Mesenchymal stem cell (in vitro differentiated cells and primary cell): ENCODE results near the gene FOXL2.

Experiments
- DNase-seq: peaks from one replicate; pipeline ENCODE4 v3.0.0-alpha.2; 2013
- H2AFZ ChIP-seq: one replicate; pipeline ENCODE4 v1.6.1; 2013; ENCODE audit warnings: low read depth, mild to moderate bottlenecking, control low read depth, inconsistent platforms, low read length, moderate library complexity
- H2AK5ac ChIP-seq: 2 replicates; pipeline ENCODE4 v1.6.1; 2013; ENCODE audit warnings: low read length, moderate library complexity, mild to moderate bottlenecking, inconsistent platforms; ENCODE audit not compliant: severe bottlenecking
- H2BK120ac ChIP-seq: one replicate; pipeline ENCODE4 v1.6.1; 2013; ENCODE audit warnings: low read depth, mild to moderate bottlenecking, inconsistent platforms, low read length, moderate library complexity
- H2BK12ac ChIP-seq, 2 experiments: one replicate each; pipeline ENCODE4 v1.6.1; 2013; ENCODE audit warnings: inconsistent platforms in 2 of 2, low read length in 2 of 2, mild to moderate bottlenecking in 2 of 2, moderate library complexity in 2 of 2, control low read depth in 1 of 2
- H2BK15ac ChIP-seq: one replicate; pipeline ENCODE4 v1.6.1; 2013; ENCODE audit warnings: mild to moderate bottlenecking, low read depth, inconsistent platforms; ENCODE audit not compliant: poor library complexity, severe bottlenecking
- H2BK5ac ChIP-seq: 2 replicates; pipeline ENCODE4 v1.6.1; 2013; ENCODE audit warnings: low read depth, mild to moderate bottlenecking, low read length, control low read depth, inconsistent platforms; ENCODE audit not compliant: poor library complexity, severe bottlenecking
- H3K14ac ChIP-seq, 2 experiments: one replicate each; pipeline ENCODE4 v1.6.1; 2013; ENCODE audit warnings: inconsistent platforms in 2 of 2, low read length in 2 of 2, control low read depth in 1 of 2, mild to moderate bottlenecking in 1 of 2, moderate library complexity in 1 of 2
- H3K18ac ChIP-seq, 2 experiments: one replicate each; pipeline ENCODE4 v1.6.1; 2013; ENCODE audit warnings: inconsistent platforms in 2 of 2, low read length in 2 of 2, control low read depth in 1 of 2, low read depth in 1 of 2, mild to moderate bottlenecking in 1 of 2
- H3K23ac ChIP-seq, 2 experiments: one replicate each; pipeline ENCODE4 v1.6.1; 2013; ENCODE audit warnings: inconsistent platforms in 2 of 2, low read length in 2 of 2, mild to moderate bottlenecking in 2 of 2, moderate library complexity in 2 of 2, control low read depth in 1 of 2
- H3K27ac ChIP-seq: 2 replicates; pipeline ENCODE4 v1.5.1; 2013; ENCODE audit warnings: mild to moderate bottlenecking, moderate library complexity, low read length, control low read depth, inconsistent platforms; ENCODE audit not compliant: poor library complexity, severe bottlenecking
- H3K27me3 ChIP-seq, 2 experiments: 2 replicates each; pipeline versions ENCODE4 v1.6.1 to v1.7.0; 2013; ENCODE audit warnings: low read length in 2 of 2, mild to moderate bottlenecking in 2 of 2, moderate library complexity in 2 of 2, control low read depth in 1 of 2, inconsistent platforms in 1 of 2; ENCODE audit not compliant: control insufficient read depth in 1 of 2, insufficient read depth in 1 of 2
- H3K36me3 ChIP-seq, 2 experiments: 2 replicates each; pipeline versions ENCODE4 v1.6.1 to v1.7.0; 2013; ENCODE audit warnings: low read length in 2 of 2, control low read depth in 1 of 2, inconsistent platforms in 1 of 2, low read depth in 1 of 2, mild to moderate bottlenecking in 1 of 2; ENCODE audit not compliant: insufficient read depth in 2 of 2, control insufficient read depth in 1 of 2
- H3K4ac ChIP-seq, 2 experiments: one replicate each; pipeline ENCODE4 v1.6.1; 2013; ENCODE audit warnings: inconsistent platforms in 2 of 2, low read length in 2 of 2, mild to moderate bottlenecking in 2 of 2, moderate library complexity in 2 of 2, control low read depth in 1 of 2, low read depth in 1 of 2
- H3K4me1 ChIP-seq: 2 replicates; pipeline ENCODE4 v1.6.1; 2013; ENCODE audit warnings: low read depth, low read length, control low read depth; ENCODE audit not compliant: control insufficient read depth, insufficient read depth
- H3K4me2 ChIP-seq: 2 replicates; pipeline ENCODE4 v1.6.1; 2013; ENCODE audit warnings: low read length, mild to moderate bottlenecking, inconsistent platforms; ENCODE audit not compliant: poor library complexity, severe bottlenecking
- H3K4me3 ChIP-seq, 2 experiments: 2 replicates each; pipeline versions ENCODE4 v1.5.1 to v1.7.0; 2013; ENCODE audit warnings: low read length in 2 of 2, mild to moderate bottlenecking in 2 of 2, control low read depth in 1 of 2, low read depth in 1 of 2; ENCODE audit not compliant: insufficient read depth in 1 of 2
- H3K79me1 ChIP-seq: replicated peaks from 2 replicates; pipeline ENCODE4 v1.6.1; 2013; ENCODE audit warnings: mild to moderate bottlenecking, control low read depth, low read length, inconsistent platforms; ENCODE audit not compliant: poor library complexity, severe bottlenecking
- H3K9ac ChIP-seq: 2 replicates; pipeline ENCODE4 v1.7.0; 2013; ENCODE audit warnings: mild to moderate bottlenecking, low read length, moderate library complexity
- H3K9me3 ChIP-seq: 2 replicates; pipeline ENCODE4 v1.7.0; 2013; ENCODE audit warnings: mild to moderate bottlenecking, low read length; ENCODE audit not compliant: control insufficient read depth
- H4K8ac ChIP-seq: one replicate; pipeline ENCODE4 v1.6.1; 2013; ENCODE audit warnings: inconsistent platforms, mild to moderate bottlenecking, low read length, moderate library complexity
- H4K91ac ChIP-seq: one replicate; pipeline ENCODE4 v1.6.1; 2013; ENCODE audit warnings: mild to moderate bottlenecking, low read length, inconsistent platforms
- WGBS: methylation state at CpG from one replicate; pipeline ENCODE4 v1.1.7; 2013; ENCODE audit warnings: mixed read lengths; 5-methylcytosine and 5-hydroxymethylcytosine counted together

FOXL2 gene

GRCh38 chr3:138935863-138936740 lies 10.8 kb downstream of the FOXL2 start:
- peaks cover 70 to 82% of the 10 kb centered on the region in 2 experiments for H3K27me3 ChIP-seq
- peak overlapping the region; percentile 37 to 62 for H3K4me3 ChIP-seq
- H3K4me2 ChIP-seq, result peak overlapping the region; percentile 94
- peak; percentile 49 for DNase-seq
- no peak overlapping the region for H3K23ac ChIP-seq
- peaks cover 33% of the 10 kb centered on the region for H3K4me1 ChIP-seq
- H3K4ac ChIP-seq, result no peak overlapping the region
- no peak overlapping the region for H2AFZ ChIP-seq
- H2BK12ac ChIP-seq, result no peak overlapping the region
- H3K27ac ChIP-seq, result no peak overlapping the region
- no peaks in the 10 kb centered on the region for H3K36me3 ChIP-seq
- 1% methylated on average over 57 of the region's 58 CpGs for WGBS
- H3K9me3 ChIP-seq, result no peaks in the 10 kb centered on the region
- H3K79me1 ChIP-seq, result no peaks in the 10 kb centered on the region
- H2AK5ac ChIP-seq, result no peak overlapping the region
- peak overlapping the region; percentile 17 for H3K9ac ChIP-seq
- H3K14ac ChIP-seq, result no peak overlapping the region
- no peak overlapping the region for H4K91ac ChIP-seq
- no peak overlapping the region for H4K8ac ChIP-seq
- H2BK120ac ChIP-seq, result no peak overlapping the region
- H2BK5ac ChIP-seq, result no peak overlapping the region
- no peak overlapping the region for H3K18ac ChIP-seq
- H2BK15ac ChIP-seq, result no peak overlapping the region

GRCh38 chr3:138935505-138935862 lies 11.5 kb downstream of the FOXL2 start:
- no peak overlapping the region for H2BK120ac ChIP-seq
- no peak overlapping the region for H3K18ac ChIP-seq
- peak overlapping the region; percentile 94 for H3K4me2 ChIP-seq
- no peak overlapping the region for H2AK5ac ChIP-seq
- H2BK5ac ChIP-seq, result no peak overlapping the region
- no peak overlapping the region for H3K14ac ChIP-seq
- no peak overlapping the region for H4K8ac ChIP-seq
- H3K4me1 ChIP-seq, result peaks cover 33% of the 10 kb centered on the region
- no peaks in the 10 kb centered on the region for H3K36me3 ChIP-seq
- no peak overlapping the region for H3K23ac ChIP-seq
- H3K27ac ChIP-seq, result no peak overlapping the region
- H2BK12ac ChIP-seq, result no peak overlapping the region
- no peaks in the 10 kb centered on the region for H3K9me3 ChIP-seq
- H2BK15ac ChIP-seq, result no peak overlapping the region
- H4K91ac ChIP-seq, result no peak overlapping the region
- no peak overlapping the region for H3K4ac ChIP-seq
- DNase-seq, result no peak
- H3K79me1 ChIP-seq, result no peaks in the 10 kb centered on the region
- H3K4me3 ChIP-seq, result peak overlapping the region in 1 of 2 experiments; percentile 62
- 49% methylated on average over 7 of the region's 7 CpGs for WGBS
- no peak overlapping the region for H2AFZ ChIP-seq
- H3K9ac ChIP-seq, result no peak overlapping the region
- peaks cover 64 to 75% of the 10 kb centered on the region in 2 experiments for H3K27me3 ChIP-seq

- H2BK12ac ChIP-seq, result no peak overlapping the region
- H3K4me2 ChIP-seq, result no peak overlapping the region
- H3K4ac ChIP-seq, result no peak overlapping the region
- WGBS, result 76% methylated on average over 3 of the region's 3 CpGs
- no peak overlapping the region for H2AFZ ChIP-seq
- no peak overlapping the region for H3K18ac ChIP-seq
- H3K9ac ChIP-seq, result no peak overlapping the region
- no peaks in the 10 kb centered on the region for H3K36me3 ChIP-seq
- H3K23ac ChIP-seq, result no peak overlapping the region
- no peak overlapping the region for H2BK15ac ChIP-seq
- H3K4me1 ChIP-seq, result peaks cover 25% of the 10 kb centered on the region
- no peak overlapping the region for H2AK5ac ChIP-seq
- H2BK5ac ChIP-seq, result no peak overlapping the region
- no peak overlapping the region for H3K14ac ChIP-seq
- no peaks in the 10 kb centered on the region for H3K9me3 ChIP-seq
- peaks cover 50 to 70% of the 10 kb centered on the region in 2 experiments for H3K27me3 ChIP-seq
- H3K27ac ChIP-seq, result no peak overlapping the region
- DNase-seq, result no peak
- H4K8ac ChIP-seq, result no peak overlapping the region
- no peaks in the 10 kb centered on the region for H3K79me1 ChIP-seq
- no peak overlapping the region for H2BK120ac ChIP-seq
- no peak overlapping the region for H4K91ac ChIP-seq
- H3K4me3 ChIP-seq, result no peak overlapping the region
Observed at GRCh38 chr3:138933981-138934691, 12.8 kb downstream of the FOXL2 start.

- H2BK120ac ChIP-seq, result no peak overlapping the region
- no peak overlapping the region for H3K23ac ChIP-seq
- no peak overlapping the region for H3K9ac ChIP-seq
- H2BK5ac ChIP-seq, result no peak overlapping the region
- no peak overlapping the region for H3K14ac ChIP-seq
- no peak overlapping the region for H3K27ac ChIP-seq
- no peak overlapping the region for H4K8ac ChIP-seq
- H2BK12ac ChIP-seq, result no peak overlapping the region
- WGBS, result 59% methylated on average over 4 of the region's 4 CpGs
- no peak overlapping the region for H3K4me3 ChIP-seq
- H4K91ac ChIP-seq, result no peak overlapping the region
- H2AK5ac ChIP-seq, result no peak overlapping the region
- H3K4me1 ChIP-seq, result peaks cover 19% of the 10 kb centered on the region
- no peak overlapping the region for H2AFZ ChIP-seq
- DNase-seq, result no peak
- H2BK15ac ChIP-seq, result no peak overlapping the region
- H3K79me1 ChIP-seq, result no peaks in the 10 kb centered on the region
- no peak overlapping the region for H3K18ac ChIP-seq
- no peaks in the 10 kb centered on the region for H3K9me3 ChIP-seq
- H3K4ac ChIP-seq, result no peak overlapping the region
- no peak overlapping the region for H3K4me2 ChIP-seq
- no peaks in the 10 kb centered on the region for H3K36me3 ChIP-seq
- peaks cover 41 to 62% of the 10 kb centered on the region in 2 experiments for H3K27me3 ChIP-seq
Observed at GRCh38 chr3:138933068-138933668, 13.8 kb downstream of the FOXL2 start.
